ENCODE measurements around the gene USP40. TPM values are rescaled to one million over a fixed set of nuclear protein-coding genes. Genes with fewer than 3 reads are reported as not detected.

Gene USP40
- total and polyA plus RNA-seq, 3 donors from 2014 or later = 42.0 to 87.3 (median 70.2) TPM

- intact Hi-C loops (cut with DNase I; ENCODE audit: low total_unique reads) = no loop called here
- TF ChIP-seq POLR2A (IDR thresholded peaks at IDR 0.05) (no peak), CTCF (IDR thresholded peaks at IDR 0.05) (no peak)
- no peaks in the 10 kb centered on the region for H3K36me3 ChIP-seq (ENCODE audit: low read depth, missing control alignments)
- H3K9me3 ChIP-seq = no peaks in the 10 kb centered on the region
- no peaks in the 10 kb centered on the region for H3K27me3 ChIP-seq
- no peak overlapping the region for H3K4me3 ChIP-seq
- no peak overlapping the region for H3K27ac ChIP-seq
- no peak for DNase-seq
- 92 to 97% methylated on average over 3 of the region's 3 CpGs for WGBS, 2 donors
- H3K4me1 ChIP-seq = no peaks in the 10 kb centered on the region
Measured at GRCh38 chr2:233428008-233428407, 138.6 kb downstream of the USP40 start.

GRCh38 chr2:233426619-233427342 is 139.8 kb downstream of the USP40 start:
- no peak overlapping the region for H3K4me3 ChIP-seq
- DNase-seq = peak; percentile 9
- H3K27ac ChIP-seq = no peak overlapping the region
- no peaks in the 10 kb centered on the region for H3K36me3 ChIP-seq (ENCODE audit: low read depth, missing control alignments)
- no peaks in the 10 kb centered on the region for H3K27me3 ChIP-seq
- intact Hi-C loops (cut with DNase I; ENCODE audit: low total_unique reads) = no loop called here
- TF ChIP-seq CTCF (IDR thresholded peaks at IDR 0.05) (no peak), POLR2A (IDR thresholded peaks at IDR 0.05) (no peak)
- peaks cover 5% of the 10 kb centered on the region for H3K4me1 ChIP-seq
- H3K9me3 ChIP-seq = no peaks in the 10 kb centered on the region
- 87 to 95% methylated on average over 7 of the region's 7 CpGs for WGBS, 2 donors

Other genes with a start within 250 kb of the USP40 start
- 10 to 100 TPM; 65.1 to 80.1 TPM for gene DGKD, start 212.3 kb downstream of the USP40 start, total RNA-seq
- gene DGKD, start 212.3 kb downstream of the USP40 start, polyA plus RNA-seq (ENCODE audit: insufficient read depth, low read depth, low replicate concordance) = 66.7 TPM
- gene UGT1A8, start 50.9 kb upstream of the USP40 start, total RNA-seq = under 1 TPM in 1 of 2 donors, not detected in 1; 0.19 TPM
- not detected for gene UGT1A8, start 50.9 kb upstream of the USP40 start, polyA plus RNA-seq (ENCODE audit: insufficient read depth, low read depth, low replicate concordance)
- gene UGT1A10, start 69.7 kb upstream of the USP40 start, total RNA-seq = under 1 TPM; 0.31 to 0.68 TPM
- 0.29 TPM for gene UGT1A10, start 69.7 kb upstream of the USP40 start, polyA plus RNA-seq (ENCODE audit: insufficient read depth, low read depth, low replicate concordance)
- gene UGT1A9, start 105.1 kb upstream of the USP40 start, total RNA-seq = not detected
- gene UGT1A9, start 105.1 kb upstream of the USP40 start, polyA plus RNA-seq (ENCODE audit: insufficient read depth, low read depth, low replicate concordance) = not detected
- gene UGT1A7, start 115.1 kb upstream of the USP40 start, total RNA-seq = under 1 TPM in 1 of 2 donors, not detected in 1; 0.19 TPM
- not detected for gene UGT1A7, start 115.1 kb upstream of the USP40 start, polyA plus RNA-seq (ENCODE audit: insufficient read depth, low read depth, low replicate concordance)
- under 1 TPM in 1 of 2 donors, not detected in 1; 0.74 TPM for gene UGT1A6, start 126.1 kb upstream of the USP40 start, total RNA-seq
- 3.0 TPM for gene UGT1A6, start 126.1 kb upstream of the USP40 start, polyA plus RNA-seq (ENCODE audit: insufficient read depth, low read depth, low replicate concordance)
- gene UGT1A5, start 146.1 kb upstream of the USP40 start, total RNA-seq = under 1 TPM in 1 of 2 donors, not detected in 1; 0.16 TPM
- gene UGT1A5, start 146.1 kb upstream of the USP40 start, polyA plus RNA-seq (ENCODE audit: insufficient read depth, low read depth, low replicate concordance) = not detected
- gene UGT1A4, start 152.0 kb upstream of the USP40 start, total RNA-seq = not detected
- 0.25 TPM for gene UGT1A4, start 152.0 kb upstream of the USP40 start, polyA plus RNA-seq (ENCODE audit: insufficient read depth, low read depth, low replicate concordance)
- gene UGT1A3, start 162.3 kb upstream of the USP40 start, total RNA-seq = not detected
- not detected for gene UGT1A3, start 162.3 kb upstream of the USP40 start, polyA plus RNA-seq (ENCODE audit: insufficient read depth, low read depth, low replicate concordance)
- under 1 TPM; 0.24 to 0.31 TPM for gene UGT1A1, start 193.5 kb upstream of the USP40 start, total RNA-seq
- 0.34 TPM for gene UGT1A1, start 193.5 kb upstream of the USP40 start, polyA plus RNA-seq (ENCODE audit: insufficient read depth, low read depth, low replicate concordance)
- 10 to 100 TPM in 1 of 2 donors, 1 to 10 TPM in 1; 5.3 to 10.7 TPM for gene MROH2A, start 211.5 kb upstream of the USP40 start, total RNA-seq
- gene MROH2A, start 211.5 kb upstream of the USP40 start, polyA plus RNA-seq (ENCODE audit: insufficient read depth, low read depth, low replicate concordance) = 5.1 TPM

Data from testis (tissue), 3 donors.